ENCODE measurements around the gene RGS6.

DNA sequence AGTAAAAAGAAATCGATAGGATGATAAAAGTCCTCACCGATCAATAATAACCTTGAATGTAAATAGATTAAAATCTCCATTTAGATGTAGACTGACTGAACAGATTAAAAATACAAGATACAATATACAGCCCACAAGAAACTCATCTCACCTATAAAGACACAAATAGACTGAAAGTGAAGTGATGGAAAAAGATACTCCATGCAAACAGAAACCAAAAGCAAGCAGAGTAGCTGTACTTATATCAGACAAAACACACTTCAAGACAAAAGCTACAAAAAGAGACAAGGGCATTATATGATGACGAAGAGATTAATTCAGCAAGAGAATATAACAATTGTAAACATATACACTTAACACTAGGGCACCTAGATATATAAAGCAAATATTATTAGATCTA lies 444.8 kb downstream of the RGS6 start:
- TF ChIP-seq EP300 (IDR thresholded peaks at IDR 0.05) (no peak), POLR2A (IDR thresholded peaks at IDR 0.05; ENCODE audit: low read depth) (no peak)
